Parathyroid adenoma (tissue), 2 donors: ENCODE measurements around the gene RDH12.
"Not testable (repeated sequence)": the region's sequence is repeated elsewhere in the genome, so short reads cannot be mapped to it uniquely, and the experiment has no call there.

Experiments
- H2AFZ ChIP-seq: fragments of 300-600 bp; sonication (generic); one replicate; pipeline ENCODE4 v1.7.0; 2017; ENCODE audit warnings: antibody characterized with exemption, mild to moderate bottlenecking
- H3K27ac ChIP-seq: fragments of 300-600 bp; sonication (generic); one replicate; pipeline ENCODE4 v1.7.0; 2017
- H3K27me3 ChIP-seq: fragments of 300-600 bp; sonication (generic); one replicate; pipeline ENCODE4 v1.7.0; 2017; ENCODE audit warnings: low read length; ENCODE audit not compliant: control insufficient read depth, insufficient read depth
- H3K36me3 ChIP-seq: fragments of 300-600 bp; sonication (generic); one replicate; pipeline ENCODE4 v1.7.0; 2017; ENCODE audit warnings: low read length; ENCODE audit not compliant: control insufficient read depth, insufficient read depth
- H3K4me1 ChIP-seq: fragments of 300-600 bp; sonication (generic); one replicate; pipeline ENCODE4 v1.7.0; 2017; ENCODE audit warnings: control low read depth
- H3K4me2 ChIP-seq: fragments of 300-600 bp; sonication (generic); one replicate; pipeline ENCODE4 v1.7.0; 2017; ENCODE audit warnings: low read length
- H3K4me3 ChIP-seq: fragments of 300-600 bp; sonication (generic); one replicate; pipeline ENCODE4 v1.7.0; 2017; ENCODE audit warnings: low read depth, low read length
- H3K79me2 ChIP-seq: fragments of 300-600 bp; sonication (generic); one replicate; pipeline ENCODE4 v1.7.0; 2017; ENCODE audit warnings: control low read depth
- H3K9ac ChIP-seq: fragments of 300-600 bp; sonication (generic); one replicate; pipeline ENCODE4 v1.7.0; 2017; ENCODE audit warnings: mild to moderate bottlenecking
- H3K9me3 ChIP-seq: fragments of 300-600 bp; sonication (generic); one replicate; pipeline ENCODE4 v1.7.0; 2017; ENCODE audit warnings: low read length; ENCODE audit not compliant: control insufficient read depth
- TF ChIP-seq, protein P1 (sequence below): fragments of 300-600 bp; sonication (generic); IDR thresholded peaks from one replicate; pipeline ENCODE4 v1.7.0; 2017; ENCODE audit warnings: antibody characterized with exemption, mild to moderate bottlenecking
- donor health status: primary hyperparathyroidism.

RDH12 gene

GRCh38 chr14:67710209-67710608 is 8.5 kb downstream of the RDH12 start:
- H3K27ac ChIP-seq: no peak overlapping the region
- no peaks in the 10 kb centered on the region for H3K4me1 ChIP-seq
- H2AFZ ChIP-seq: no peak overlapping the region
- H3K4me2 ChIP-seq: no peak overlapping the region
- TF ChIP-seq, protein P1, sequence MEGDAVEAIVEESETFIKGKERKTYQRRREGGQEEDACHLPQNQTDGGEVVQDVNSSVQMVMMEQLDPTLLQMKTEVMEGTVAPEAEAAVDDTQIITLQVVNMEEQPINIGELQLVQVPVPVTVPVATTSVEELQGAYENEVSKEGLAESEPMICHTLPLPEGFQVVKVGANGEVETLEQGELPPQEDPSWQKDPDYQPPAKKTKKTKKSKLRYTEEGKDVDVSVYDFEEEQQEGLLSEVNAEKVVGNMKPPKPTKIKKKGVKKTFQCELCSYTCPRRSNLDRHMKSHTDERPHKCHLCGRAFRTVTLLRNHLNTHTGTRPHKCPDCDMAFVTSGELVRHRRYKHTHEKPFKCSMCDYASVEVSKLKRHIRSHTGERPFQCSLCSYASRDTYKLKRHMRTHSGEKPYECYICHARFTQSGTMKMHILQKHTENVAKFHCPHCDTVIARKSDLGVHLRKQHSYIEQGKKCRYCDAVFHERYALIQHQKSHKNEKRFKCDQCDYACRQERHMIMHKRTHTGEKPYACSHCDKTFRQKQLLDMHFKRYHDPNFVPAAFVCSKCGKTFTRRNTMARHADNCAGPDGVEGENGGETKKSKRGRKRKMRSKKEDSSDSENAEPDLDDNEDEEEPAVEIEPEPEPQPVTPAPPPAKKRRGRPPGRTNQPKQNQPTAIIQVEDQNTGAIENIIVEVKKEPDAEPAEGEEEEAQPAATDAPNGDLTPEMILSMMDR: no peak
- H3K9ac ChIP-seq: no peak overlapping the region
- no peaks in the 10 kb centered on the region for H3K27me3 ChIP-seq
- no peak overlapping the region for H3K4me3 ChIP-seq
- no peaks in the 10 kb centered on the region for H3K79me2 ChIP-seq
- no peaks in the 10 kb centered on the region for H3K36me3 ChIP-seq
- H3K9me3 ChIP-seq: no peaks in the 10 kb centered on the region

- no peaks in the 10 kb centered on the region for H3K4me1 ChIP-seq
- no peaks in the 10 kb centered on the region for H3K36me3 ChIP-seq
- no peak overlapping the region for H3K4me3 ChIP-seq
- H3K79me2 ChIP-seq: no peaks in the 10 kb centered on the region
- H3K27ac ChIP-seq: no peak overlapping the region
- no peaks in the 10 kb centered on the region for H3K9me3 ChIP-seq
- no peak overlapping the region for H3K9ac ChIP-seq
- no peaks in the 10 kb centered on the region for H3K27me3 ChIP-seq
- no peak overlapping the region for H2AFZ ChIP-seq
- TF ChIP-seq, protein P1: no peak
- H3K4me2 ChIP-seq: no peak overlapping the region
Measured at GRCh38 chr14:67717048-67717447, 15.4 kb downstream of the RDH12 start.

- Histone ChIP-seq H3K4me1 (no peaks in the 10 kb centered on the region), H3K4me3 (no peak overlapping the region), H3K79me2 (no peaks in the 10 kb centered on the region), H3K9ac (no peak overlapping the region), H3K9me3 (no peaks in the 10 kb centered on the region), H2AFZ (no peak overlapping the region), H3K36me3 (no peaks in the 10 kb centered on the region), H3K4me2 (no peak overlapping the region), H3K27ac (no peak overlapping the region), H3K27me3 (no peaks in the 10 kb centered on the region)
- TF ChIP-seq, protein P1: no peak
Measured at GRCh38 chr14:67718265-67718664, 16.6 kb downstream of the RDH12 start.

DNA sequence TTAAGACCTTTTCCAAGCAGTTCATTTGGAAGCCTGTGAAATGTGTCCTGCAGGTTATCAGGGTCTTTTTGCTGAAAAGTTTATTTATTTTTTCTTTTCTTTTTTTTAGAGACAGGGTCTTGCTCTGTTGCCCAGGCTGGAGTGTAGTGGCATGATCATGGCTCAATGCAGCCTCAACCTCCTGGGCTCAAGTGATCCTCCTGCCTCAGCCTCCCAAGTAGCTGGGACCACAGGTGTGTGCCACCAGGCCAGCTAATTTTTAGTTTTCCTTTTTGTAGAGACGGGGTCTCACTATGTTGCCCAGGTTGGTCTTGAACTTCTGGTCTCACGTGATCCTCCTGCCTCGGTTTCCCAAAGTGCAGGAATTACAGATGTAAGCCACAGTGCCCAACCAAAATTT is 17.7 kb downstream of the RDH12 start:
- H3K36me3 ChIP-seq, H3K27me3 ChIP-seq, H3K4me3 ChIP-seq, H3K9me3 ChIP-seq, H3K9ac ChIP-seq, H3K4me1 ChIP-seq, H3K79me2 ChIP-seq, H2AFZ ChIP-seq, H3K27ac ChIP-seq, H3K4me2 ChIP-seq: not testable (repeated sequence)

DNA sequence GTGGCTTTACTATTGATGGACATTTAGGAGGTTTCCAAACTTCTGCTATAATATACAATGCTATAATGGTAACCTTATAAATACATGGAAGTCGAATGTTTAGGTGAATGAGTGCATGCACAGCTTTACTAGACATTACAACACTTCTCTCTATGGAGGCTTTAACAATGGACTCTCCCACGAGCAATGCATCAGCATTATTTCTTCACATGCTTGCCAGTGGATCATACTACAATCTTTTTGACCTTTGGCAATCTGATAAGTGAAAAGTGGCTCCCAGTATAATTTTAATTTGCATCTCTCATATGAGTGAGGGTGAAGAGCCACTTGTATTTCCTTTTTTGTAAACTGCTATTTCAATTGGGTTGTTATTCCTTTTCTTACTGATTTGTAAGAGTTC is 18.2 kb downstream of the RDH12 start:
- Histone ChIP-seq H3K4me2 (no peak overlapping the region), H3K27ac (no peak overlapping the region), H3K79me2 (no peaks in the 10 kb centered on the region), H3K9ac (no peak overlapping the region), H3K36me3 (no peaks in the 10 kb centered on the region), H3K9me3 (no peaks in the 10 kb centered on the region), H3K27me3 (no peaks in the 10 kb centered on the region), H3K4me3 (no peak overlapping the region), H3K4me1 (no peaks in the 10 kb centered on the region), H2AFZ (no peak overlapping the region)
- TF ChIP-seq, protein P1: no peak
